B cell (primary cell): ENCODE measurements around the gene ZNF362. TPM values are rescaled to one million over a fixed set of nuclear protein-coding genes. Genes with fewer than 3 reads are reported as not detected.

Source experiments
- ATAC-seq: fragments of 200-7000 bp; cut with Tn5 transposase; one replicate; pipeline ENCODE4 v1.10.0; 2021; ENCODE audit warnings: low read depth, mild to moderate bottlenecking, moderate number of reproducible peaks, moderate library complexity
- CTCF ChIA-PET: fragments of 350-600 bp; sonication (Branson Sonifier 250); formaldehyde crosslinking; loops from one replicate; lab custom pipeline; 2021; ENCODE audit warnings: antibody characterized with exemption, inconsistent platforms; lab: Charles Lee
- POLR2A ChIA-PET: fragments of 350-600 bp; sonication (Branson Sonifier 250); formaldehyde crosslinking; loops from one replicate; lab custom pipeline; 2021; ENCODE audit warnings: antibody characterized with exemption; lab: Charles Lee
- DNase-seq: peaks from one replicate; pipeline ENCODE4 v3.0.0; 2013
- H2AFZ ChIP-seq: 2 replicates; pipeline ENCODE4 v1.6.1; 2012; ENCODE audit warnings: mild to moderate bottlenecking, low read depth, low read length; ENCODE audit not compliant: insufficient read depth, poor library complexity, severe bottlenecking
- H3K27ac ChIP-seq, 2 donors: 1 replicate in 1 of 2; 2 replicates in 1 of 2; pipeline ENCODE4 v1.5.1; 2012 to 2013; ENCODE audit warnings: low read length in 2 of 2, mild to moderate bottlenecking in 2 of 2, moderate library complexity in 1 of 2
- H3K27me3 ChIP-seq, 4 experiments: fragments of 200-600 bp in 1 of 4; sonication (generic) in 1 of 4; replicated peaks in 1 of 4; 1 replicate in 2 of 4; 2 replicates in 2 of 4; pipeline versions ENCODE4 v1.6.1 to v1.7.0; 2013 to 2016; ENCODE audit warnings: low read length in 3 of 4, mild to moderate bottlenecking in 2 of 4, mixed read lengths in 1 of 4, moderate library complexity in 1 of 4; ENCODE audit not compliant: insufficient read depth in 4 of 4, control insufficient read depth in 3 of 4; ENCODE audit errors: control extremely low read depth in 1 of 4
- H3K36me3 ChIP-seq, 2 experiments: replicated peaks in 1 of 2; 1 replicate in 1 of 2; 2 replicates in 1 of 2; pipeline versions ENCODE4 v1.6.1 to v1.7.1; 2013; ENCODE audit warnings: low read length in 1 of 2; ENCODE audit not compliant: insufficient read depth in 2 of 2, control insufficient read depth in 1 of 2; ENCODE audit errors: control extremely low read depth in 1 of 2, extremely low read depth in 1 of 2
- H3K4me1 ChIP-seq, 2 donors: fragments of 200-600 bp in 1 of 2; sonication (generic) in 1 of 2; 1 replicate in 1 of 2; 2 replicates in 1 of 2; pipeline versions ENCODE4 v1.5.1 to v1.6.1; 2013 to 2017; ENCODE audit warnings: low read length in 2 of 2; ENCODE audit not compliant: control insufficient read depth in 2 of 2, insufficient read depth in 2 of 2
- H3K4me2 ChIP-seq: replicated peaks from 2 replicates; pipeline ENCODE3; 2012; ENCODE audit warnings: mild to moderate bottlenecking, low read depth, low read length; ENCODE audit not compliant: poor library complexity, severe bottlenecking
- H3K4me3 ChIP-seq, 5 experiments: fragments of 200-600 bp in 1 of 5; sonication (generic) in 1 of 5; 1 replicate in 3 of 5; 2 replicates in 2 of 5; pipeline versions ENCODE4 v1.5.1 to v1.7.0; 2011 to 2016; ENCODE audit warnings: low read length in 4 of 5, mild to moderate bottlenecking in 4 of 5, low read depth in 2 of 5, control low read depth in 1 of 5, moderate library complexity in 1 of 5; ENCODE audit not compliant: insufficient read depth in 1 of 5; ENCODE audit errors: control extremely low read depth in 1 of 5, extremely low read depth in 1 of 5
- H3K79me2 ChIP-seq: fragments of 200-600 bp; sonication (generic); one replicate; pipeline ENCODE4 v1.6.0; 2016; ENCODE audit warnings: low read length; ENCODE audit not compliant: control insufficient read depth, insufficient read depth
- H3K9ac ChIP-seq: fragments of 200-600 bp; sonication (generic); 2 replicates; pipeline ENCODE4 v1.6.1; 2017; ENCODE audit warnings: mild to moderate bottlenecking, low read length, moderate library complexity
- H3K9me3 ChIP-seq, 3 donors: one replicate each; pipeline versions ENCODE4 v1.6.1 to v1.7.1; 2013; ENCODE audit warnings: low read length in 2 of 3; ENCODE audit not compliant: control insufficient read depth in 2 of 3, insufficient read depth in 1 of 3; ENCODE audit errors: control extremely low read depth in 1 of 3
- H4K20me1 ChIP-seq: 2 replicates; pipeline ENCODE4 v1.6.0; 2012; ENCODE audit warnings: mild to moderate bottlenecking, low read length; ENCODE audit not compliant: insufficient read depth, control insufficient read depth, poor library complexity, severe bottlenecking
- H3K27ac Mint-ChIP-seq: one replicate; pipeline ENCODE4 v1.8.0; 2021; ENCODE audit warnings: mixed read lengths
- H3K27me3 Mint-ChIP-seq: one replicate; pipeline ENCODE4 v1.8.0; 2021; ENCODE audit warnings: mixed read lengths
- H3K4me1 Mint-ChIP-seq: one replicate; pipeline ENCODE4 v1.8.0; 2021; ENCODE audit warnings: mixed read lengths
- H3K4me3 Mint-ChIP-seq: one replicate; pipeline ENCODE4 v1.8.0; 2021; ENCODE audit warnings: mixed read lengths
- H3K9me3 Mint-ChIP-seq: one replicate; pipeline ENCODE4 v1.8.0; 2022; ENCODE audit warnings: mixed read lengths; ENCODE audit not compliant: insufficient read depth
- EZH2 ChIP-seq: IDR thresholded peaks from 2 replicates; pipeline ENCODE4 v1.6.1; 2012; ENCODE audit warnings: borderline replicate concordance, low read depth, mild to moderate bottlenecking, moderate library complexity, low read length; ENCODE audit not compliant: insufficient read depth, poor library complexity, severe bottlenecking
- WGBS: methylation state at CpG from one replicate; pipeline ENCODE4 v1.1.5; 2013; ENCODE audit warnings: missing lambda C conversion rate; ENCODE audit not compliant: insufficient coverage; 5-methylcytosine and 5-hydroxymethylcytosine counted together
- intact Hi-C: fragments of 100-400 bp; cut with micrococcal nuclease; formaldehyde crosslinking; loops from one replicate; pipeline ENCODE4 v1.10.0; 2022
- polyA plus RNA-seq: library from polyadenylated mRNA; depleted of rRNA; stranded (reverse); fragments of >200 nt; gene quantifications from 2 replicates; pipeline ENCODE4 v1.2.3, GENCODE V29; 2012
- total RNA-seq, 2 donors: library from RNA; stranded (reverse); fragments of 120-200 nt in 1 of 2; gene quantifications; 1 replicate in 1 of 2; 2 replicates in 1 of 2; pipeline versions ENCODE4 v1.2.3 to v1.2.4, GENCODE V29; 2013 to 2022
- TF ChIP-seq, protein P1 (sequence below): fragments of 200-600 bp; IDR thresholded peaks from one replicate; pipeline ENCODE4 v1.8.0; 2022; ENCODE audit warnings: antibody characterized with exemption, mild to moderate bottlenecking

ZNF362 gene
- total and polyA plus RNA-seq, 2 donors (not counting 1 experiment from before 2014, with no cell fraction given): 14.0 to 20.4 TPM

DNA sequence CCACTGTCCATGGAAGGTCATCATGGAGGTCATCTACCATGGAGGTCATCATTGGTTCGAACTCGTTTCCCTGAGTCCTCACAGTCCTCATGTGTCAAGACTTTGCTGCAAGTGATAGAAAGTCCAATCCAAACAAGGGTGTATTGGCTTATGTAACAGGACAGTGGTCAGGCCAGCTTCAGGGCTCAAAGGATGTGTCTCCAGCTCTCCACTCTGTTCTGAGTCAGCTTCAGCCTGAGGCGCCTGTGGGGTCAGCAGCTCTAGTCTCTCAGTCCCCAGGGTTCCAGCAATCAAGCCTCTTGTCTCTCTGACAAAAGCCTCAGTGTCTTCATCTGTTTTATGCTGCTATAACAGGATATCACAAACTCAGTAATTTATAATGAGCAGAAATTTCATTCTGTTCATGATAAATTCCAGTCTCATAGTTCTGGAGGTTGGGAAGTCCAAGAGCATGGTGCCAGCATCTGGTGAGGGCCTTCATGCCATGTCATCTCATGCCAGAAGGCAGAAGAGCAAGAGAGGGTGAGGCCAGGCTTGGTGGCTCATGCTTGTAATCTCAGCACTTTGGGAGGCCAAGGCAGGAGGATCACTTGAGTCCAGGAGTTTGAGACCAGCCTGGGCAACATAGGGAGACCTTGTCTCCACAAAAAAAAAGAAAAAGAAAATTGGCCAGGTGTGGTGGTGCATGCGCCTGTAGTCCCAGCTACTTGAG is 45.1 kb downstream of the ZNF362 start:
- intact Hi-C loops: no loop called here
- H3K9me3 Mint-ChIP-seq: no peaks in the 10 kb centered on the region
- Histone ChIP-seq H3K4me3 (no peak overlapping the region), H2AFZ (no peak overlapping the region), H3K4me1 (peaks cover 3 to 4% of the 10 kb centered on the region in 2 donors), H3K9me3 (no peaks in the 10 kb centered on the region), H3K79me2 (no peaks in the 10 kb centered on the region), H3K9ac (no peak overlapping the region), H3K27me3 (peaks cover 0 to 5% (median 2%) of the 10 kb centered on the region in 4 experiments), H3K36me3 (peaks cover 0 to 17% of the 10 kb centered on the region in 2 experiments), H4K20me1 (no peaks in the 10 kb centered on the region), H3K4me2 (no peak overlapping the region), H3K27ac (no peak overlapping the region)
- ChIA-PET POLR2A (no interaction called here), CTCF (interaction anchor here (0.7 kb wide), 1 partner anchor 176 kb away, joined by 3 read pairs; no protein-coding TSS in a partner anchor)
- peaks cover 5% of the 10 kb centered on the region for H3K4me1 Mint-ChIP-seq
- no peak overlapping the region for H3K4me3 Mint-ChIP-seq
- WGBS: 100% methylated on average over 4 of the region's 4 CpGs
- H3K27me3 Mint-ChIP-seq: peaks cover 9% of the 10 kb centered on the region
- no peak for DNase-seq
- TF ChIP-seq EZH2: no peak
- TF ChIP-seq, protein P1, sequence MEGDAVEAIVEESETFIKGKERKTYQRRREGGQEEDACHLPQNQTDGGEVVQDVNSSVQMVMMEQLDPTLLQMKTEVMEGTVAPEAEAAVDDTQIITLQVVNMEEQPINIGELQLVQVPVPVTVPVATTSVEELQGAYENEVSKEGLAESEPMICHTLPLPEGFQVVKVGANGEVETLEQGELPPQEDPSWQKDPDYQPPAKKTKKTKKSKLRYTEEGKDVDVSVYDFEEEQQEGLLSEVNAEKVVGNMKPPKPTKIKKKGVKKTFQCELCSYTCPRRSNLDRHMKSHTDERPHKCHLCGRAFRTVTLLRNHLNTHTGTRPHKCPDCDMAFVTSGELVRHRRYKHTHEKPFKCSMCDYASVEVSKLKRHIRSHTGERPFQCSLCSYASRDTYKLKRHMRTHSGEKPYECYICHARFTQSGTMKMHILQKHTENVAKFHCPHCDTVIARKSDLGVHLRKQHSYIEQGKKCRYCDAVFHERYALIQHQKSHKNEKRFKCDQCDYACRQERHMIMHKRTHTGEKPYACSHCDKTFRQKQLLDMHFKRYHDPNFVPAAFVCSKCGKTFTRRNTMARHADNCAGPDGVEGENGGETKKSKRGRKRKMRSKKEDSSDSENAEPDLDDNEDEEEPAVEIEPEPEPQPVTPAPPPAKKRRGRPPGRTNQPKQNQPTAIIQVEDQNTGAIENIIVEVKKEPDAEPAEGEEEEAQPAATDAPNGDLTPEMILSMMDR: no peak
- no peak overlapping the region for H3K27ac Mint-ChIP-seq
- no peak for ATAC-seq

DNA sequence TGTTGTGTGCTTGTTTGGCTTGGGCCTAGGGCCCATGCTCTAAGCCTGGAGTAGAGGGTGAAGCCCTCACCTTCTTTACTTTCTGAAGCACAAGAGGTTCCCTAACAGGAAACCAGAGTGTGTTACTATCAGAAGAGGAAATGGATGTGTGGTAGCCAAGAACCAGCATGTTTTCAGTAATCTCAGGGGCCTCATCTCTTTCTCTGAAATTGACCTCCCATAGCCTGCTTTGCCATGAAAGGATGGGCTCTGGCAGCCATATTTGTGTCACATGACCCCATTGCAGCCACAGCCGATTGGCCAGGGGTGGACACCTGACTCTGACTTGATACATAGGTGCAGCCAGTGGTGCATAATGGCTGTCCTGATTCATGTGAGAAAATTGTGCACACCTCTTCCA is 46.0 kb downstream of the ZNF362 start:
- no peak overlapping the region for H3K9ac ChIP-seq
- no peak overlapping the region for H3K4me2 ChIP-seq
- WGBS: 86% methylated on average over 1 of the region's 1 CpG
- CTCF ChIA-PET: interaction anchor here (1.8 kb wide), 1 partner anchor 9 kb away, joined by 8 read pairs; no protein-coding TSS in a partner anchor
- H3K4me3 ChIP-seq: no peak overlapping the region
- no peak overlapping the region for H3K27ac ChIP-seq
- H4K20me1 ChIP-seq: no peaks in the 10 kb centered on the region
- H3K79me2 ChIP-seq: no peaks in the 10 kb centered on the region
- H3K4me3 Mint-ChIP-seq: no peak overlapping the region
- H2AFZ ChIP-seq: no peak overlapping the region
- POLR2A ChIA-PET: no interaction called here
- peaks cover 3 to 11% of the 10 kb centered on the region in 2 donors for H3K4me1 ChIP-seq
- no peaks in the 10 kb centered on the region for H3K9me3 ChIP-seq
- H3K4me1 Mint-ChIP-seq: peaks cover 5% of the 10 kb centered on the region
- no peak overlapping the region for H3K27ac Mint-ChIP-seq
- intact Hi-C loops: no loop called here
- H3K36me3 ChIP-seq: peaks cover 0 to 16% of the 10 kb centered on the region in 2 experiments
- no peak for ATAC-seq
- TF ChIP-seq, protein P1: no peak
- no peak for TF ChIP-seq EZH2
- peaks cover 0 to 10% (median 3%) of the 10 kb centered on the region in 4 experiments for H3K27me3 ChIP-seq
- H3K9me3 Mint-ChIP-seq: no peaks in the 10 kb centered on the region
- peaks cover 9% of the 10 kb centered on the region for H3K27me3 Mint-ChIP-seq
- no peak for DNase-seq
